ENCODE data around the gene SPRR2E. TPM values are rescaled to one million over a fixed set of nuclear protein-coding genes. Genes with fewer than 3 reads are reported as not detected.

The SPRR2E gene
- total and polyA plus RNA-seq, 2 of the 8 experiments (the other 6 are each of a cell fraction or from before 2014, with no cell fraction given) = not detected

- Histone ChIP-seq H3K79me1 (ENCODE audit: low read depth, low read length) (no peaks in the 10 kb centered on the region), H3K4me3 (ENCODE audit: extremely low read depth in 1 of 4, insufficient read depth in 2 of 4, low read depth in 3 of 4, low read length in 4 of 4) (no peak overlapping the region), H4K5ac (ENCODE audit: insufficient read length, low read depth, low read length) (no peak overlapping the region), H2BK15ac (ENCODE audit: low read length) (no peak overlapping the region), H4K20me1 (replicated peaks in 1 of 2; ENCODE audit: control insufficient read depth in 1 of 2, insufficient read depth in 2 of 2, low read length in 2 of 2) (no peaks in the 10 kb centered on the region), H3K23me2 (ENCODE audit: low read depth, low read length) (no peaks in the 10 kb centered on the region; the same call in 1 of the 2 replicates), H2BK5ac (ENCODE audit: low read depth, low read length) (no peak overlapping the region), H2AFZ (ENCODE audit: low read length) (no peak overlapping the region), H3K4ac (replicated peaks; ENCODE audit: insufficient read length, low read depth, low read length) (no peak overlapping the region), H3K79me2 (ENCODE audit: control insufficient read depth in 1 of 2, insufficient read depth in 2 of 2, low read length in 2 of 2) (no peaks in the 10 kb centered on the region), H3K4me2 (ENCODE audit: insufficient read depth in 1 of 2, low read depth in 2 of 2, low read length in 2 of 2) (no peak overlapping the region), H3K14ac (ENCODE audit: insufficient read length) (no peak overlapping the region), H2BK12ac (ENCODE audit: low read depth, low read length) (no peak overlapping the region), H3K23ac (ENCODE audit: insufficient read length) (no peak overlapping the region), H3K27ac (ENCODE audit: low read depth, low read length) (no peak overlapping the region), H3K4me1 (replicated peaks in 1 of 4; ENCODE audit: control insufficient read depth in 3 of 4, insufficient read depth in 4 of 4, low read length in 3 of 4) (no peaks in the 10 kb centered on the region), H3K9me3 (ENCODE audit: insufficient read depth in 2 of 2, low read depth in 1 of 2, low read length in 1 of 2) (no peaks in the 10 kb centered on the region), H2BK120ac (replicated peaks; ENCODE audit: low read depth, low read length) (no peak overlapping the region), H4K8ac (ENCODE audit: extremely low read depth, insufficient read depth, low read length) (no peak overlapping the region), H3K18ac (ENCODE audit: extremely low read depth, low read length) (no peak overlapping the region), H2BK20ac (ENCODE audit: low read length) (no peak overlapping the region), H2AK5ac (ENCODE audit: low read depth, low read length) (no peak overlapping the region), H3K56ac (replicated peaks; ENCODE audit: insufficient read length, low read depth, low read length) (no peak overlapping the region), H3K9ac (replicated peaks in 1 of 4; ENCODE audit: extremely low read depth in 1 of 4, low read depth in 3 of 4, low read length in 3 of 4) (no peak overlapping the region), H3K27me3 (replicated peaks in 1 of 4; ENCODE audit: control insufficient read depth in 3 of 4, extremely low read depth in 1 of 4, insufficient read depth in 3 of 4, low read length in 3 of 4) (no peaks in the 10 kb centered on the region), H3K36me3 (ENCODE audit: control insufficient read depth in 2 of 4, insufficient read depth in 4 of 4, low read length in 3 of 4) (no peaks in the 10 kb centered on the region), H4K91ac (replicated peaks; ENCODE audit: insufficient read length, low read length) (no peak overlapping the region)
- TF ChIP-seq FOSL1 (IDR thresholded peaks at IDR 0.05; ENCODE audit: insufficient read depth, low read depth, low read length) = no peak
- 90% methylated on average over 2 of the region's 2 CpGs; no CpG with 5 or more reads in 1 of the 2 experiments for WGBS, 2 experiments (ENCODE audit: extremely low coverage in 1 of 2, insufficient coverage in 1 of 2, insufficient read length in 1 of 2, insufficient replicate concordance in 2 of 2, low coverage in 1 of 2, low lambda C conversion rate in 2 of 2, missing lambda C conversion rate in 1 of 2)
- POLR2A ChIA-PET (ENCODE audit: partially characterized antibody) = no interaction called here
- FAIRE-seq (no peak), DNase-seq (ENCODE audit: low read depth in 1 of 2, low spot score in 2 of 2) (no peak)
- CTCF ChIA-PET (ENCODE audit: partially characterized antibody) = no interaction called here
Observed at GRCh38 chr1:153049211-153049610, 45.1 kb downstream of the SPRR2E start.

Small RNA genes within 50 kb of the gene (small RNA-seq; reads per million reads assigned to genes)
- gene SPRR2C (ENCODE audit: insufficient read depth) = not detected

Other genes with a start within 250 kb of the SPRR2E start
- not detected in 2 replicates for gene LCE7A, start 234.5 kb downstream of the SPRR2E start, total RNA-seq (2021; fragmentation: NEBNext Ultra II Directional; extraction: Animal tissue kit (Norgen Biotek cat#: 25700))
- gene LCE7A, start 234.5 kb downstream of the SPRR2E start, polyA plus RNA-seq (2011; rRNA removed) = not detected in 2 replicates
- not detected in 2 replicates for gene SMCP, start 216.2 kb downstream of the SPRR2E start, total RNA-seq (2021; fragmentation: NEBNext Ultra II Directional; extraction: Animal tissue kit (Norgen Biotek cat#: 25700))
- gene SMCP, start 216.2 kb downstream of the SPRR2E start, polyA plus RNA-seq (2011; rRNA removed) = not detected in 2 replicates
- not detected in 2 replicates for gene IVL, start 186.0 kb downstream of the SPRR2E start, total RNA-seq (2021; fragmentation: NEBNext Ultra II Directional; extraction: Animal tissue kit (Norgen Biotek cat#: 25700))
- gene IVL, start 186.0 kb downstream of the SPRR2E start, polyA plus RNA-seq (2011; rRNA removed) = not detected in 2 replicates
- not detected in 2 replicates for gene SPRR5, start 147.3 kb downstream of the SPRR2E start, total RNA-seq (2021; fragmentation: NEBNext Ultra II Directional; extraction: Animal tissue kit (Norgen Biotek cat#: 25700))
- gene SPRR5, start 147.3 kb downstream of the SPRR2E start, polyA plus RNA-seq (2011; rRNA removed) = not detected in 2 replicates
- not detected in 2 replicates for gene SPRR4, start 123.9 kb downstream of the SPRR2E start, total RNA-seq (2021; fragmentation: NEBNext Ultra II Directional; extraction: Animal tissue kit (Norgen Biotek cat#: 25700))
- gene SPRR4, start 123.9 kb downstream of the SPRR2E start, polyA plus RNA-seq (2011; rRNA removed) = not detected in 2 replicates
- gene SPRR1A, start 110.4 kb downstream of the SPRR2E start, total RNA-seq (2021; fragmentation: NEBNext Ultra II Directional; extraction: Animal tissue kit (Norgen Biotek cat#: 25700)) = not detected in 2 replicates
- gene SPRR1A, start 110.4 kb downstream of the SPRR2E start, polyA plus RNA-seq (2011; rRNA removed) = not detected in 2 replicates
- not detected in 2 replicates for gene SPRR3, start 92.8 kb downstream of the SPRR2E start, total RNA-seq (2021; fragmentation: NEBNext Ultra II Directional; extraction: Animal tissue kit (Norgen Biotek cat#: 25700))
- not detected in 2 replicates for gene SPRR3, start 92.8 kb downstream of the SPRR2E start, polyA plus RNA-seq (2011; rRNA removed)
- gene SPRR1B, start 63.3 kb downstream of the SPRR2E start, total RNA-seq (2021; fragmentation: NEBNext Ultra II Directional; extraction: Animal tissue kit (Norgen Biotek cat#: 25700)) = not detected in 2 replicates
- 0.16 and 0.23 TPM in 2 replicates for gene SPRR1B, start 63.3 kb downstream of the SPRR2E start, polyA plus RNA-seq (2011; rRNA removed)
- gene SPRR2D, start 53.4 kb downstream of the SPRR2E start, total RNA-seq (2021; fragmentation: NEBNext Ultra II Directional; extraction: Animal tissue kit (Norgen Biotek cat#: 25700)) = not detected in 2 replicates
- not detected in 2 replicates for gene SPRR2D, start 53.4 kb downstream of the SPRR2E start, polyA plus RNA-seq (2011; rRNA removed)
- gene SPRR2A, start 37.0 kb downstream of the SPRR2E start, total RNA-seq (2021; fragmentation: NEBNext Ultra II Directional; extraction: Animal tissue kit (Norgen Biotek cat#: 25700)) = not detected in 2 replicates
- gene SPRR2A, start 37.0 kb downstream of the SPRR2E start, polyA plus RNA-seq (2011; rRNA removed) = not detected in 2 replicates
- not detected in 2 replicates for gene SPRR2B, start 22.9 kb downstream of the SPRR2E start, total RNA-seq (2021; fragmentation: NEBNext Ultra II Directional; extraction: Animal tissue kit (Norgen Biotek cat#: 25700))
- gene SPRR2B, start 22.9 kb downstream of the SPRR2E start, polyA plus RNA-seq (2011; rRNA removed) = not detected in 2 replicates
- 1.0 and 1.1 TPM in 2 replicates for gene SPRR2F, start 19.0 kb upstream of the SPRR2E start, total RNA-seq (2021; fragmentation: NEBNext Ultra II Directional; extraction: Animal tissue kit (Norgen Biotek cat#: 25700))
- gene SPRR2F, start 19.0 kb upstream of the SPRR2E start, polyA plus RNA-seq (2011; rRNA removed) = 0.49 and 0.50 TPM in 2 replicates
- gene SPRR2G, start 56.4 kb upstream of the SPRR2E start, total RNA-seq (2021; fragmentation: NEBNext Ultra II Directional; extraction: Animal tissue kit (Norgen Biotek cat#: 25700)) = not detected in 2 replicates
- gene SPRR2G, start 56.4 kb upstream of the SPRR2E start, polyA plus RNA-seq (2011; rRNA removed) = not detected in 2 replicates
- gene LELP1, start 108.9 kb upstream of the SPRR2E start, total RNA-seq (2021; fragmentation: NEBNext Ultra II Directional; extraction: Animal tissue kit (Norgen Biotek cat#: 25700)) = not detected in 2 replicates
- gene LELP1, start 108.9 kb upstream of the SPRR2E start, polyA plus RNA-seq (2011; rRNA removed) = not detected in 2 replicates
- not detected in 2 replicates for gene PRR9, start 123.1 kb upstream of the SPRR2E start, total RNA-seq (2021; fragmentation: NEBNext Ultra II Directional; extraction: Animal tissue kit (Norgen Biotek cat#: 25700))
- gene PRR9, start 123.1 kb upstream of the SPRR2E start, polyA plus RNA-seq (2011; rRNA removed) = not detected in 2 replicates
- not detected in 2 replicates for gene LORICRIN, start 165.2 kb upstream of the SPRR2E start, total RNA-seq (2021; fragmentation: NEBNext Ultra II Directional; extraction: Animal tissue kit (Norgen Biotek cat#: 25700))
- 0.08 TPM in 1 of 2 replicates, not detected in the other for gene LORICRIN, start 165.2 kb upstream of the SPRR2E start, polyA plus RNA-seq (2011; rRNA removed)
- gene PGLYRP3, start 218.4 kb upstream of the SPRR2E start, total RNA-seq (2021; fragmentation: NEBNext Ultra II Directional; extraction: Animal tissue kit (Norgen Biotek cat#: 25700)) = not detected in 2 replicates
- gene PGLYRP3, start 218.4 kb upstream of the SPRR2E start, polyA plus RNA-seq (2011; rRNA removed) = not detected in 2 replicates

Data from H1 (cell line).